Activated T-helper 17 cell treated with anti-CD3 and anti-CD28 coated beads, Interleukin-2, amount 50 U/mL, for 72 hours (primary cell): ENCODE data around the gene APOB. TPM values are rescaled to one million over a fixed set of nuclear protein-coding genes. Genes with fewer than 3 reads are reported as not detected.

Experiments used
- ATAC-seq: fragments of 150-1000 bp; cut with Tn5 transposase; replicated peaks from 2 replicates; pipeline ENCODE4 v1.10.0; 2021; ENCODE audit warnings: mild to moderate bottlenecking, moderate library complexity
- H3K27ac Mint-ChIP-seq: one replicate; pipeline ENCODE4 v1.8.0; 2022; ENCODE audit warnings: mixed read lengths
- H3K27me3 Mint-ChIP-seq: one replicate; pipeline ENCODE4 v1.8.0; 2022; ENCODE audit warnings: mixed read lengths
- H3K36me3 Mint-ChIP-seq: one replicate; pipeline ENCODE4 v1.8.0; 2022; ENCODE audit warnings: low read depth, mild to moderate bottlenecking, mixed read lengths
- H3K4me1 Mint-ChIP-seq: one replicate; pipeline ENCODE4 v1.8.0; 2022; ENCODE audit warnings: mixed read lengths
- H3K4me3 Mint-ChIP-seq: one replicate; pipeline ENCODE4 v1.8.0; 2022; ENCODE audit warnings: mild to moderate bottlenecking, mixed read lengths
- H3K9me3 Mint-ChIP-seq: one replicate; pipeline ENCODE4 v1.8.0; 2022; ENCODE audit warnings: mixed read lengths
- total RNA-seq, 2 donors: library from RNA; stranded (reverse); gene quantifications; one replicate each; pipeline ENCODE4 v1.2.3, GENCODE V29; 2022

Gene APOB
- total RNA-seq, 2 donors from 2014 or later, result not detected

DNA sequence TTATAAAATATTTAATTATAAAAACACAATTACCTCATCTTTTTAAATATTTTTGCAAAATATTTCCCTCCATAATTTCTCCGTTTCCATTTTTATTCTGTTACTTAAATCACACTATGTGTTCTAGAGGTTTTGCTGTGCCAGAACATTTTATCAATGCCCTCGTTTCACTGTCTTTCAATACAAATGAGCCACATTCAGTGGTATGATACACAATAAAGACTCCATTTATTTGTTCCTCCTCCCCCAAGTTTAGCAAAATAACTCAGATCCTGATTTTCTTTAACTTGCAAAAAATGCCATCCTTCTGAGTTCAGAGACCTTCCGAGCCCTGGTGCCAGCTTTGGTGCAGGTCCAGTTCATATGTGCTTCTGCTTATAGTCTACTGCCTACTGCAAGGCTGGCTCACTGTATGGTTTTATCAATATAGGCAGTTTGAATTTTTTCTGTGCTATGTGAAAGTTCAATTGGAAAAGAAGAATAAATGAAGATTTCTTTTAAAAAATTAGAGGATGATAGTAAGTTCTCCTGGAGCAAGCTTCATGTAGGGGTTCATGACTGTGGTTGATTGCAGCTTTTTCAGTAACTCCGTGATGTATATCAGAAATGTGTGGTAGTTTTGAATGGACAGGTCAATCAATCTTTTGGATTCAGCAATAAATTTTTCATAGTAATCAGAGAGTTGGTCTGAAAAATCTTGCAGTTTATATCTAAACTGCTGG is 42.5 kb downstream of the APOB start:
- Mint-ChIP-seq H3K27me3 (no peaks in the 10 kb centered on the region), H3K4me3 (no peak overlapping the region), H3K27ac (no peak overlapping the region), H3K4me1 (no peaks in the 10 kb centered on the region), H3K36me3 (no peaks in the 10 kb centered on the region), H3K9me3 (no peaks in the 10 kb centered on the region)
- ATAC-seq, result no peak

GRCh38 chr2:20999906-21000645 is 43.8 kb downstream of the APOB start:
- Mint-ChIP-seq H3K4me1 (no peaks in the 10 kb centered on the region), H3K27ac (no peak overlapping the region), H3K9me3 (no peaks in the 10 kb centered on the region), H3K36me3 (no peaks in the 10 kb centered on the region), H3K27me3 (no peaks in the 10 kb centered on the region), H3K4me3 (no peak overlapping the region)
- peak; percentile 35 for ATAC-seq

- peak; percentile 19 for ATAC-seq
- no peaks in the 10 kb centered on the region for H3K36me3 Mint-ChIP-seq
- no peaks in the 10 kb centered on the region for H3K27me3 Mint-ChIP-seq
- H3K4me3 Mint-ChIP-seq, result no peak overlapping the region
- H3K4me1 Mint-ChIP-seq, result no peaks in the 10 kb centered on the region
- H3K27ac Mint-ChIP-seq, result no peak overlapping the region
- no peaks in the 10 kb centered on the region for H3K9me3 Mint-ChIP-seq
Measured at GRCh38 chr2:20998972-20999905, 44.6 kb downstream of the APOB start.

GRCh38 chr2:20997953-20998722 is 45.7 kb downstream of the APOB start:
- Mint-ChIP-seq H3K36me3 (no peaks in the 10 kb centered on the region), H3K4me1 (no peaks in the 10 kb centered on the region), H3K4me3 (no peak overlapping the region), H3K9me3 (no peaks in the 10 kb centered on the region), H3K27ac (no peak overlapping the region), H3K27me3 (no peaks in the 10 kb centered on the region)
- ATAC-seq, result no peak

DNA sequence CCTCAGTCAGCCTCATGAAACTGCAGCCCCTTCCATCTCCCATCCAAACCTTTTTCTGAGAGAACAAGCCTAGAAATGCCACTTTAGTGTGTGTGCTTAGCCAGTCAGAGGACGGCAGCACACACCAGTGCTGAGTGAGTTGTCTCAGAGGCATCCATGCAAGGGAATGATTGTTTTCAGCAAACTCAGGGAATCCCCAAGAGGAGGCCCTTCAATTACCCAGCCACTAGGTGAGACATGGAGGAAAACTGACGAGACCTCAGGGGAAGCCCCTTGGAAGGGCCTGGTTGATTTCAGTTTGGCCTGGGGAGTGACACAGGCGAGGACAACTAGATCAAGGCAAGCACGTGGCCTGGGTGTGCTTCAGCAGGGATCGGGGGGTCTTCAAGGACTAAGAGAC is 49.7 kb downstream of the APOB start:
- no peaks in the 10 kb centered on the region for H3K4me1 Mint-ChIP-seq
- no peak for ATAC-seq
- no peaks in the 10 kb centered on the region for H3K9me3 Mint-ChIP-seq

GRCh38 chr2:20992201-20992711 is 51.6 kb downstream of the APOB start:
- Mint-ChIP-seq H3K36me3 (no peaks in the 10 kb centered on the region), H3K27me3 (peaks cover 9% of the 10 kb centered on the region), H3K4me3 (no peak overlapping the region), H3K27ac (no peak overlapping the region), H3K4me1 (no peaks in the 10 kb centered on the region), H3K9me3 (no peaks in the 10 kb centered on the region)
- no peak for ATAC-seq

More for the DNA sequence above, 49.7 kb downstream of the APOB start:
- H3K27me3 Mint-ChIP-seq, result peaks cover 9% of the 10 kb centered on the region
- no peak overlapping the region for H3K4me3 Mint-ChIP-seq
- no peak overlapping the region for H3K27ac Mint-ChIP-seq
- no peaks in the 10 kb centered on the region for H3K36me3 Mint-ChIP-seq

GRCh38 chr2:20990442-20991430 is 53.1 kb downstream of the APOB start:
- Mint-ChIP-seq H3K4me1 (no peaks in the 10 kb centered on the region), H3K27me3 (peaks cover 9% of the 10 kb centered on the region)
- no peak for ATAC-seq

DNA sequence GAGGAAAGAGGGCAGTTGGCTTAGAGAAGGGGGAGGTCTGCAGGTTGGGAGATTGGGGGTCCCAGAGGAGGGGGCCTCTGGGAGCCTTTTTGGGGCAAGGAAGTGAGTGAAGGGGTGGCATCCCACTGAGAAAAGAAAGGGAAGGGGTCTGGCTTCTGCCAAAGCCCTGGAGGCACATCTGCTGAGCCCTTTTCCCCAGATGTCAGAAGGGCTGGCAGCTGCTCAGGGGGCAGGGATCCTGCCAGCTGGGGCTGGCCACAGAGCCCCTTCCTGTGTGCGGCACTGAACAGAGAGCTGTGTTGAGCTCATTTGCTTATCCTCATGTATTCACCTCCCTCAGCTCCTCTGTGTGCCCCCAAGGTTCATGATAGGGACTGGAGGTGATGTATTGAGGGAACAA is 54.5 kb downstream of the APOB start:
- H3K36me3 Mint-ChIP-seq, result no peaks in the 10 kb centered on the region
- H3K27ac Mint-ChIP-seq, result no peak overlapping the region
- H3K9me3 Mint-ChIP-seq, result no peaks in the 10 kb centered on the region
- H3K4me3 Mint-ChIP-seq, result no peak overlapping the region
- no peak for ATAC-seq
- peaks cover 9% of the 10 kb centered on the region for H3K27me3 Mint-ChIP-seq
- no peaks in the 10 kb centered on the region for H3K4me1 Mint-ChIP-seq

More at GRCh38 chr2:20990442-20991430, 53.1 kb downstream of the APOB start:
- Mint-ChIP-seq H3K4me3 (no peak overlapping the region), H3K36me3 (no peaks in the 10 kb centered on the region), H3K27ac (no peak overlapping the region), H3K9me3 (no peaks in the 10 kb centered on the region)

GRCh38 chr2:20988905-20989304 is 55.0 kb downstream of the APOB start:
- H3K27ac Mint-ChIP-seq, result no peak overlapping the region
- ATAC-seq, result no peak
- H3K4me1 Mint-ChIP-seq, result no peaks in the 10 kb centered on the region
- no peak overlapping the region for H3K4me3 Mint-ChIP-seq
- no peaks in the 10 kb centered on the region for H3K36me3 Mint-ChIP-seq
- peaks cover 9% of the 10 kb centered on the region for H3K27me3 Mint-ChIP-seq
- no peaks in the 10 kb centered on the region for H3K9me3 Mint-ChIP-seq

DNA sequence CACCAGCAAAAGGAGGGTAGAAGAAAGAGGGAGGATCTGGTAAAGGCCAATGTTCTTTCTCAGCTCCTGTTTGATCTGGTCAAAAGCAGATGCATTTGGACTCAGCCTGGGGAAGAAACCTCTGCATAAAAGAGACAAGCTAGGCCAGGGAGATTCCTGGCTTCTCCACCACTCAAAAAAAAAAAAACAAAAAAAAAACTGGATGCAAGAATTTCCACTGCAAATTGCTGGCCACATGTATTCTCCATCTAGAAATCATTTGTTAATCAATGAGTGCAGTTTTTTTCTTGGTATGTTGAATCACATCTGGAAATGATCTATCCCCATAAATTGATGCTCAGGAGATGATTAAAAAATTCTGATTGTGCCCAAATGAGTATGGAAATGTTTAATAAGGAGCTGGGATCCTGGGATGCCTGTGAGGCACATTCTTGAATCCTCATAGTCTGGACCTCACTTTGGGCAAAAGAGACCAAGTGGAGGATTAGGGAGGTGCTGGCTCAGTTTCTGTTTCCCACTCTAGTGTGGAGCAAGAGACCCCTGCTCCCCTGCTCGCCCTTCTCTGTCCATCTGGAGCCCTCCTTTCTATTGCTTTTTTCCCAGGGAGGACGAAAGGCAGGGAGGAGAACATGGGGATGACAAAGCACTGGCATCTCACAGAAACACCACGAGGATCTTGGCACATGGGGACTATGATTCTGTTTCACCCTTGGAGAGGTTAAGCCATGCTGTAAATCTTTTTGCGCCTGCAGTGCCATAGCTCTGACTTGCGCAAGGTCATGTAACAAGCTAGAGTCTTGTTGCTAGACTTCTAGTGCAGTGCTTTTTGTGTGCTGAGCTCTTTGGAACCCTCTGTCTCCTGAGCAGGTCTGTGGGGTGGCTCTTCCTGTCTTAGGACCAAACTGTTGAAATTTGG is 57.6 kb downstream of the APOB start:
- ATAC-seq, result no peak
- peaks cover 11% of the 10 kb centered on the region for H3K27me3 Mint-ChIP-seq
- H3K27ac Mint-ChIP-seq, result no peak overlapping the region
- no peaks in the 10 kb centered on the region for H3K9me3 Mint-ChIP-seq
- H3K4me1 Mint-ChIP-seq, result no peaks in the 10 kb centered on the region
- no peak overlapping the region for H3K4me3 Mint-ChIP-seq
- no peaks in the 10 kb centered on the region for H3K36me3 Mint-ChIP-seq

- H3K27me3 Mint-ChIP-seq, result peaks cover 8% of the 10 kb centered on the region
- no peak for ATAC-seq
- H3K36me3 Mint-ChIP-seq, result no peaks in the 10 kb centered on the region
- no peaks in the 10 kb centered on the region for H3K4me1 Mint-ChIP-seq
- H3K9me3 Mint-ChIP-seq, result no peaks in the 10 kb centered on the region
- H3K4me3 Mint-ChIP-seq, result no peak overlapping the region
- no peak overlapping the region for H3K27ac Mint-ChIP-seq
Measured at GRCh38 chr2:20985062-20985461, 58.8 kb downstream of the APOB start.

DNA sequence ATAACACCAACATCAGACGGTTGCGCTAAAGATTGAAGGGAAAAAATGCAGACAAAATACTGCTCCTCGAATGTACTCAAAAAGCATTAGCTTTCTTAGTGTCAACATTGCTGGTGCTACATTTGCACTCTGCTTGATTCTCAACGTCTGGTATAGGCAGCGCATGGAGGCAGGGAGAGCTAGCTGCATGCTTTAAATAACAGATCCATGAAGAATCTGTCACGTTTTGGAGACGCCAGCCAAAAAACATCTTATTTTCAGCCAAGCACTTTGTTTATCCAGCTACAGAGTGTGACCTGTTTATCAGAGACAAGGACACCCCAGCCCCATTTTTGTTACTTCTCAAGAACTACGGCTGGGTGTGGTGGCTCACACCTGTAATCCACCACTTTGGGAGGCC is 59.5 kb downstream of the APOB start:
- H3K36me3 Mint-ChIP-seq, result no peaks in the 10 kb centered on the region
- no peak overlapping the region for H3K27ac Mint-ChIP-seq
- no peak overlapping the region for H3K4me3 Mint-ChIP-seq
- no peak for ATAC-seq
- H3K4me1 Mint-ChIP-seq, result no peaks in the 10 kb centered on the region
- no peaks in the 10 kb centered on the region for H3K9me3 Mint-ChIP-seq
- peaks cover 8% of the 10 kb centered on the region for H3K27me3 Mint-ChIP-seq
